Heart left ventricle (tissue), 16 donors: Measurements from ENCODE around the gene WDR37. TPM values are rescaled to one million over a fixed set of nuclear protein-coding genes. Genes with fewer than 3 reads are reported as not detected.

ENCODE experiments used
- ATAC-seq, 4 donors: fragments of 200-7000 bp; cut with Tn5 transposase; one replicate each; pipeline ENCODE4 v1.9.1; 2020 to 2022; ENCODE audit warnings: moderate library complexity in 4 of 4, mild to moderate bottlenecking in 3 of 4, moderate number of reproducible peaks in 1 of 4
- DNase-seq, 5 donors: peaks; one replicate each; pipeline ENCODE4 v3.0.0-alpha.2; 2020
- H3K27ac ChIP-seq, 12 donors: fragments of 200-600 bp; sonication (generic) in 4 of 12; one replicate each; pipeline versions ENCODE4 v1.5.0 to v1.8.0; 2016 to 2022; ENCODE audit warnings: mild to moderate bottlenecking in 2 of 12
- H3K27me3 ChIP-seq, 9 donors: fragments of 200-600 bp; sonication (generic) in 2 of 9; one replicate each; pipeline versions ENCODE4 v1.5.1 to v1.8.0; 2016 to 2022; ENCODE audit warnings: mild to moderate bottlenecking in 3 of 9
- H3K36me3 ChIP-seq, 9 donors: fragments of 200-600 bp; sonication (generic) in 2 of 9; one replicate each; pipeline versions ENCODE4 v1.5.0 to v1.8.0; 2018 to 2022; ENCODE audit warnings: mild to moderate bottlenecking in 2 of 9
- H3K4me1 ChIP-seq, 12 donors: fragments of 200-600 bp; sonication (generic) in 4 of 12; one replicate each; pipeline versions ENCODE4 v1.5.0 to v1.8.0; 2016 to 2022; ENCODE audit warnings: mild to moderate bottlenecking in 3 of 12
- H3K4me3 ChIP-seq, 12 donors: fragments of 200-600 bp; sonication (generic) in 4 of 12; one replicate each; pipeline versions ENCODE4 v1.5.0 to v1.8.0; 2017 to 2022; ENCODE audit warnings: mild to moderate bottlenecking in 9 of 12, moderate library complexity in 4 of 12
- H3K9me3 ChIP-seq, 12 donors: fragments of 200-600 bp; sonication (generic) in 4 of 12; one replicate each; pipeline versions ENCODE4 v1.5.0 to v1.8.0; 2016 to 2022; ENCODE audit warnings: mild to moderate bottlenecking in 1 of 12
- CTCF ChIP-seq, 12 donors: fragments of 200-600 bp; sonication (generic) in 4 of 12; IDR thresholded peaks; one replicate each; pipeline versions ENCODE4 v1.5.0 to v1.8.0; 2018 to 2022; ENCODE audit warnings: antibody characterized with exemption in 12 of 12, mild to moderate bottlenecking in 5 of 12
- POLR2A ChIP-seq, 2 donors: fragments of 450-650 bp; IDR thresholded peaks; one replicate each; pipeline ENCODE4 v1.6.1; 2017; ENCODE audit warnings: antibody characterized with exemption in 2 of 2, mild to moderate bottlenecking in 2 of 2, moderate library complexity in 2 of 2
- WGBS, 4 donors: extraction: QIAGEN DNeasy Blood & Tissue Kit in 2 of 4; methylation state at CpG; one replicate each; pipeline versions ENCODE4 v1.1.5 to v1.1.7; 2013 to 2018; 5-methylcytosine and 5-hydroxymethylcytosine counted together
- intact Hi-C, 10 donors: fragments of 100-400 bp; cut with DNase I; formaldehyde crosslinking; loops; one replicate each; pipeline versions ENCODE4 v1.11.1 to v1.14.2; 2022
- polyA plus RNA-seq, 2 donors: library from polyadenylated mRNA; stranded (reverse); fragments of 200-250 nt; gene quantifications; one replicate each; pipeline ENCODE4 v1.2.3, GENCODE V29; 2013
- total RNA-seq, 9 donors: library from RNA; depleted of rRNA in 2 of 9; stranded (reverse); fragments of >200 nt in 2 of 9; fragmentation: NEBNext Ultra II Directional in 3 of 9; extraction: Animal tissue kit (Norgen Biotek cat#: 25700) in 3 of 9; gene quantifications; one replicate each; pipeline versions ENCODE4 v1.1.0 to v1.2.4, GENCODE V29; 2016 to 2023
- donor health status: ischemic (EF 13 %, LVEDD 7.1; RV severe dilation, severe dysfunction).
- donor health status: healthy with polysubstance abuse.
- donor health status: DM: no; HTN: yes; CAD: no.
- donor health status: DM: no; HTN: no; CAD: no.
- donor health status: ischemic (EF 25% LVEDD 6.9; RV normal size, moderate dysfunction).
- donor health status: ischemic (EF 25% LVEDD 5.7; RV mildly dilated, moderate dysfunction).
- donor health status: healthy.
- donor health status: DM: yes; HTN: yes; CAD: no.
- donor health status: ischemic (EF 35%, LVEDD 5.7; RV mildly dilated, moderate dysfunction).
- donor health status: nonischemic (EF 11% LVEDD 7.7; RV severe dilation, severe dysfunction).
- donor health status: DM: yes; HTN: yes; CAD: no.
- donor health status: PGD.
- donor health status: ischemic (EF 29% LVEDD 5.4; RV normal size, mild dysfunction).
- donor health status: nonischemic (EF 23%, LVEDD 6.1; RV moderate dilation, normal function).

The WDR37 gene
- total and polyA plus RNA-seq, 11 donors, result 8.4 to 43.3 (median 26.3) TPM

GRCh38 chr10:1102416-1102815 is 46.2 kb downstream of the WDR37 start:
- intact Hi-C loops, result no loop called here
- H3K27me3 ChIP-seq, result no peaks in the 10 kb centered on the region
- peaks cover 0 to 30% (median 11%) of the 10 kb centered on the region in 12 donors for H3K4me1 ChIP-seq
- no peak for TF ChIP-seq CTCF (IDR thresholded peaks at IDR 0.05)
- TF ChIP-seq POLR2A (IDR thresholded peaks at IDR 0.05), result no peak
- ATAC-seq, result no peak
- 88 to 93% (median 92%) methylated on average over 7 of the region's 7 CpGs for WGBS, 4 donors
- H3K36me3 ChIP-seq, result peaks cover 0 to 100% (median 80%) of the 10 kb centered on the region in 9 donors
- no peak for DNase-seq
- H3K4me3 ChIP-seq, result no peak overlapping the region
- no peak overlapping the region for H3K27ac ChIP-seq
- H3K9me3 ChIP-seq, result no peaks in the 10 kb centered on the region

GRCh38 chr10:1102831-1103230 is 46.6 kb downstream of the WDR37 start:
- H3K9me3 ChIP-seq, result no peaks in the 10 kb centered on the region
- H3K27me3 ChIP-seq, result no peaks in the 10 kb centered on the region
- DNase-seq (no peak), ATAC-seq (no peak)
- H3K4me3 ChIP-seq, result no peak overlapping the region
- H3K4me1 ChIP-seq, result peaks cover 0 to 30% (median 11%) of the 10 kb centered on the region in 12 donors
- intact Hi-C loops, result no loop called here
- peaks cover 0 to 100% (median 80%) of the 10 kb centered on the region in 9 donors for H3K36me3 ChIP-seq
- 88 to 94% (median 91%) methylated on average over 2 of the region's 2 CpGs for WGBS, 4 donors
- no peak overlapping the region for H3K27ac ChIP-seq
- TF ChIP-seq POLR2A (IDR thresholded peaks at IDR 0.05) (no peak), CTCF (IDR thresholded peaks at IDR 0.05) (no peak)

GRCh38 chr10:1103551-1103950 is 47.4 kb downstream of the WDR37 start:
- Histone ChIP-seq H3K27ac (no peak overlapping the region), H3K36me3 (peaks cover 0 to 100% (median 80%) of the 10 kb centered on the region in 9 donors), H3K9me3 (no peaks in the 10 kb centered on the region), H3K4me1 (peaks cover 0 to 27% (median 8%) of the 10 kb centered on the region in 12 donors), H3K27me3 (no peaks in the 10 kb centered on the region), H3K4me3 (no peak overlapping the region)
- intact Hi-C loops, result no loop called here
- no peak for TF ChIP-seq CTCF (IDR thresholded peaks at IDR 0.05)
- TF ChIP-seq POLR2A (IDR thresholded peaks at IDR 0.05), result no peak
- DNase-seq, result no peak
- 94 to 96% (median 95%) methylated on average over 14 to 18 of the region's 18 CpGs for WGBS, 4 donors
- no peak for ATAC-seq

- ATAC-seq (no peak), DNase-seq (no peak)
- H3K36me3 ChIP-seq, result peaks cover 0 to 97% (median 92%) of the 10 kb centered on the region in 9 donors
- no peak for TF ChIP-seq CTCF (IDR thresholded peaks at IDR 0.05)
- no peak for TF ChIP-seq POLR2A (IDR thresholded peaks at IDR 0.05)
- peaks cover 0 to 13% (median 0%) of the 10 kb centered on the region in 12 donors for H3K4me1 ChIP-seq
- 94 to 97% (median 96%) methylated on average over 14 of the region's 14 CpGs for WGBS, 4 donors
- no peaks in the 10 kb centered on the region for H3K9me3 ChIP-seq
- no peak overlapping the region for H3K27ac ChIP-seq
- intact Hi-C loops, result no loop called here
- H3K4me3 ChIP-seq, result no peak overlapping the region
- H3K27me3 ChIP-seq, result no peaks in the 10 kb centered on the region
These were observed 48.8 kb downstream of the WDR37 start for GRCh38 chr10:1104971-1105370.
